Fibroblast of villous mesenchyme (primary cell): ENCODE measurements around the gene ARHGAP33. TPM values are rescaled to one million over a fixed set of nuclear protein-coding genes. Genes with fewer than 3 reads are reported as not detected.

Experiments used
- DNase-seq: peaks from one replicate; pipeline ENCODE4 v3.0.0-alpha.2; 2010; ENCODE audit warnings: low read depth
- H3K4me3 ChIP-seq: 2 replicates; pipeline ENCODE4 v1.5.1; 2011; ENCODE audit warnings: low read depth, mild to moderate bottlenecking, low read length
- CTCF ChIP-seq: IDR thresholded peaks from 2 replicates; pipeline ENCODE4 v1.5.1; 2012; ENCODE audit warnings: low read depth, mild to moderate bottlenecking, low read length; ENCODE audit not compliant: insufficient read depth
- total RNA-seq: library from RNA; depleted of rRNA; stranded (reverse); fragments of >200 nt; gene quantifications from 2 replicates; pipeline ENCODE4 v1.2.3, GENCODE V29; 2012

Gene ARHGAP33
- total RNA-seq, 1 donor = 1.7 TPM

- H3K4me3 ChIP-seq = no peak overlapping the region
- TF ChIP-seq CTCF = no peak
- no peak for DNase-seq
These were observed 7.2 kb downstream of the ARHGAP33 start for GRCh38 chr19:35782589-35782988.

GRCh38 chr19:35783469-35784434 is 8.4 kb downstream of the ARHGAP33 start:
- no peak for TF ChIP-seq CTCF
- no peak overlapping the region for H3K4me3 ChIP-seq
- no peak for DNase-seq

GRCh38 chr19:35784503-35785338 is 9.4 kb downstream of the ARHGAP33 start:
- H3K4me3 ChIP-seq = no peak overlapping the region
- no peak for DNase-seq
- TF ChIP-seq CTCF = no peak

- no peak for DNase-seq
- no peak overlapping the region for H3K4me3 ChIP-seq
- no peak for TF ChIP-seq CTCF
These were observed 9.9 kb downstream of the ARHGAP33 start for GRCh38 chr19:35785339-35785627.

GRCh38 chr19:35786299-35787160 is 11.2 kb downstream of the ARHGAP33 start:
- no peak for TF ChIP-seq CTCF
- H3K4me3 ChIP-seq = no peak overlapping the region
- DNase-seq = no peak

- no peak for DNase-seq
- H3K4me3 ChIP-seq = no peak overlapping the region
- no peak for TF ChIP-seq CTCF
These were observed 11.9 kb downstream of the ARHGAP33 start for GRCh38 chr19:35787227-35787799.
